NCI-H345 (cell line): ENCODE results near the gene RARA.
"Not testable (repeated sequence)": the region's sequence is repeated elsewhere in the genome, so short reads cannot be mapped to it uniquely, and the experiment has no call there.

Experiments
- DNase-seq: peaks from one replicate; lab custom pipeline; 2025; lab: John Stamatoyannopoulos, UW

RARA gene

GRCh38 chr17:40298726-40299125 is 10.3 kb upstream of the RARA start:
- DNase-seq: no peak

GRCh38 chr17:40299159-40299757 is 9.7 kb upstream of the RARA start:
- DNase-seq: not testable (repeated sequence)

- no peak for DNase-seq
Measured at GRCh38 chr17:40301315-40301714, 7.7 kb upstream of the RARA start.

GRCh38 chr17:40303009-40303657 is 5.8 kb upstream of the RARA start:
- DNase-seq: peak; percentile 42

GRCh38 chr17:40303708-40304551 is 5.0 kb upstream of the RARA start:
- peak; percentile 47 for DNase-seq

- DNase-seq: not testable (repeated sequence)
Measured at GRCh38 chr17:40304552-40304863, 4.5 kb upstream of the RARA start.

- DNase-seq: not testable (repeated sequence)
Measured at GRCh38 chr17:40304866-40305265, 4.1 kb upstream of the RARA start.

- no peak for DNase-seq
Measured at GRCh38 chr17:40306395-40306794, 2.6 kb upstream of the RARA start.

GRCh38 chr17:40307001-40307730 is 1.8 kb upstream of the RARA start:
- DNase-seq: peak; percentile 21

- no peak for DNase-seq
Measured at GRCh38 chr17:40307740-40308239, 1.2 kb upstream of the RARA start.

GRCh38 chr17:40309949-40310510 is 1.1 kb downstream of the RARA start:
- no peak for DNase-seq

GRCh38 chr17:40310882-40311391 is 2.0 kb downstream of the RARA start:
- no peak for DNase-seq

GRCh38 chr17:40311575-40311974 is 2.6 kb downstream of the RARA start:
- DNase-seq: peak; percentile 27

GRCh38 chr17:40312131-40312731 is 3.3 kb downstream of the RARA start:
- no peak for DNase-seq

- no peak for DNase-seq
Measured at GRCh38 chr17:40312893-40313667, 4.1 kb downstream of the RARA start.

GRCh38 chr17:40313668-40314583 is 4.9 kb downstream of the RARA start:
- peak; percentile 57 for DNase-seq

GRCh38 chr17:40314584-40314956 is 5.6 kb downstream of the RARA start:
- DNase-seq: peak; percentile 88

- no peak for DNase-seq
Measured at GRCh38 chr17:40315206-40315605, 6.2 kb downstream of the RARA start.
